Posterior cingulate gyrus (tissue), 11 donors: ENCODE data around the gene SLC52A1.
"Not testable (repeated sequence)": the region's sequence is repeated elsewhere in the genome, so short reads cannot be mapped to it uniquely, and the experiment has no call there.

Experiments
- DNase-seq, 10 donors: peaks; one replicate each; pipeline versions ENCODE4 v3.0.0 to v3.0.0-alpha.2; 2020 to 2021; ENCODE audit warnings: mixed read lengths in 3 of 10
- intact Hi-C: fragments of 100-400 bp; cut with DNase I; formaldehyde crosslinking; loops from one replicate; pipeline ENCODE4 v1.15.1; 2023

SLC52A1 gene

DNA sequence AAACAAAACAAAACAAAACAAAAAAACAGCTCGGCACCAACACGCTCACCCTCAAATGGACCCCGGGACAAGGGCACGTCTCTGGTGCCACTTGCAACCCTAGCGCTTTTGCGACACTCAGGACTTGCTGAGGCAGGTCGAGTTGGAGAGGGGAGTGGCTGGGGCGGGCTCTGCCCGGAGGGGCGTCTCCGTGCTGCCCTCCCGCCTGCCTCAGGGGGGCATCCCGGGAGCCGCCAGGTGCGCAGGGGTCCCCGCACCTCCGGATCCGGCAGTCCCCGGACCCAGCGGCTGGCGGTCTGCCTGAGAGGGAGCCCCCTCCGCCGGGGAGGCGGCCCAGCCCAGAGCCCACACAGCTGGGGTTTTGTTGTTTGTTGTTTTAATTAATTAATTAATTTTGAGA lies at the start of gene SLC52A1:
TSS of gene SLC52A1 (minus strand) at position 112 of the 400 bp plus-strand sequence. CDS start 820 bp downstream, outside the sequence.
- no peak for DNase-seq
- intact Hi-C loops, result no loop called here

DNA sequence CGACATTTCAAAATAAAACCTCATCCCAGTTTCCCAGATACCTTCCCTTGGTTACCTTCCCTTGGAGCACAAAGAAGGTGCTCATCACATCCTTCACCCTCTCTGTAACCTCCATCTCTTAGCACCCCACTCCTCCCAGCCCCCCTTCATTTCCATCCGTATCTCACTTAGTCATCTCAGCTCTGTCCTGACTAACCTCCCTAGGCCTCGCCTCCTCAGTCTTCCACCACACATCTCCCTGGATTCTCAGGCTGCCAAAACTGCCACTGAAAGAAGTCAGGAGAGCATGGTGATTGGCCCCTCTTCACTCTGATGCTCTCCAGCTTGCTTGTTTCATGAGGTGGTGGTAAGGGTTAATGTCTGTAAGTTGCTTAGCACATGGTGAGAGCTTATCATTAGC lies 45.4 kb upstream of the SLC52A1 start:
- DNase-seq, result no peak
- intact Hi-C loops, result no loop called here

DNA sequence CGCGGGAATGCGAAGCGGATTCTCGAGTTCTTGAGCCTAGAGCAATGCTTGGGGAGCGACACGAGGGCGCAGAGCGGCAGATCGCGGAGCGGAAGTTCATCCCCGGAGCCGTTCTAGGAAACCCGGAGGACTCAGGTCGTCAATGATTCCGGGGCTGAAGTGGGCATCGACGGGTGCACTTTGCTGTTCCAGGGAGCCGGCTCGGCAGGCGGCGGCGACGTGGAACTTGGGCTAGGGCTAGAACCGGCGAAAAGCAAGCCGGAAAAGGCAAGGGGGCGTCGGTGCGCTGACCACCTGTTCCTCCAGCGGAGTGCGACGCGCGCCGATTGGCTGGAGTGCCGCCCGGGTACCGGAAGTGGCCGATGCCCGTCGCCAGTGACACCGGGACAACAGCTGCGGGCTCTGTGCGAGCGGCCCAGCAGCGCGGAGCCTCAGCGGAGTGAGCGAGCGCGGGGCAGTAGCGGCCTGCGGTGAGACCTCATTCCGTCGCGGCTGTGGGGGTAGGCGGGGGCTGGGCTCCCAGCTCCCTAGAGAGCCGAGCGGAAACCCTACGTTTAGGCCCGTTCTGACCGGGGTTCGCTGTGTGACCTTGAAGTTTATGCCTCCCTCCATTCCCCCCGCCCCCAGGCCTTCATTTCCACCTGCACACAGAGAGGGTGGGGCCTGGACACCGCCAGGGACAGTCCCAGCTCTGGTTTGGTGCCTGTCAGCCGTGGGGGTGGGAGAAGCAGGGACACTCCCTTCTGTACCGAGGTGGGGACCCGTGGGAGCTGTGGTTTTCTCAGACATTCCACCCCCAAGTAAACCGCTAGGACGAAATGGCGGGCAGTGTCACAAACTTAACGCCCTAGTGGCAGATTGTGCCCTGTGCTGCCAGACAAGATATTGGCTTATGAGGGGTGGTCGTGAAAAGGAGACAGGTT lies 43.1 kb upstream of the SLC52A1 start, which contains the start of gene ZFP3:
TSS of gene ZFP3 (plus strand) at position 362 of the 923 bp plus-strand sequence. CDS start 13,038 bp downstream, outside the sequence.
- peak; percentile 80 to 97 (median 88) for DNase-seq
- intact Hi-C loops, result no loop called here

DNA sequence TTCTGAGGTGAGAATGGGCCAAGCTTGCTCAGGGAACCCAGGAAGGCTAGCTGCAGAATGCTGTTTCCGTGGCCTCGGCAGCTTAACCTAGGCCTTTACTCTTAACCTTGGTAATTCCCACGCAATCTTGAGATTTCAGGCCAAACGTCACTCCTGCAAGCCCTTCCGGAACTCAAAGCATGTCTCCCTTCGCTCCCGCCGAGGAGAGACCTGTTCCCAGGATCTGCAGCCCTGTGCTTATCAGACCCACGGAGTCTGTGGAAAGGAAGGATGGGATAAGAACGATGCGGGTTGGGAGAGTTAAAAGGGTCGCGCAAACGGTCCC lies 42.5 kb upstream of the SLC52A1 start:
- no peak for DNase-seq
- intact Hi-C loops, result no loop called here

DNA sequence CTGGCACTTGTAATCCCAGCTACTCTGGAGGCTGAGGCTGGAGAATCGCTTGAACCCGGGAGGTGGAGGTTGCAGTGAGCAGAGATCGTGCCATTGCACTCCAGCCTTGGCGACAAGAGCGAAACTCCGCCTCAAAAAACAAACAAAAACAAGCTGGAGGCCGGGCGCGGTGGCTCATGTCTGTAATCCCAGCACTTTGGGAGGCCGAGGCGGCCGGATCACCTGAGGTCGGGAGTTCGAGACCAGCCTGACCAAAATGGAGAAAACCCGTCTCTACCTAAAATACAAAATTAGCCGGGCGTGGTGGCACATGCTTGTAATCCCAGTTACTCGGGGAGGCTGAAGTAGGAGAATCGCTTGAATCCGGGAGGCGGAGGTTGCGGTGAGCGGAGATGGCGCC lies 42.0 kb upstream of the SLC52A1 start:
- DNase-seq, intact Hi-C loops: not testable (repeated sequence)

DNA sequence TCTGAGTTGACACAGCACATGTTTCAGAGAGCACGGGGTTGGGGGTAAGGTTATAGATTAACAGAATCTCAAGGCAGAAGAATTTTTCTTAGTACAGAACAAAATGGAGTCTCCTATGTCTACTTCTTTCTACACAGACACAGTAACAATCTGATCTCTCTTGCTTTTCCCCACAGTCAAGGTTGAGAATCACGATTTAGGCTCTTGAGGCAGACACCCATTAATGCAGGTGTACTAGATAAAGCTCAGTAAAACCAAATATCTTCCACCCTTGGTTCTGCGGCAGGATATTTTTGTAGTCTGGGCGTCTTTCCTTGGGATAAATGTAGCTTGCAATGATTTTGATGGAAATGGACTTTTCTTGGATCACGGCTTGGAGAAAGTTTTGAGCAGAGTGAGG lies 40.2 kb upstream of the SLC52A1 start:
- intact Hi-C loops, result not testable (repeated sequence)

DNA sequence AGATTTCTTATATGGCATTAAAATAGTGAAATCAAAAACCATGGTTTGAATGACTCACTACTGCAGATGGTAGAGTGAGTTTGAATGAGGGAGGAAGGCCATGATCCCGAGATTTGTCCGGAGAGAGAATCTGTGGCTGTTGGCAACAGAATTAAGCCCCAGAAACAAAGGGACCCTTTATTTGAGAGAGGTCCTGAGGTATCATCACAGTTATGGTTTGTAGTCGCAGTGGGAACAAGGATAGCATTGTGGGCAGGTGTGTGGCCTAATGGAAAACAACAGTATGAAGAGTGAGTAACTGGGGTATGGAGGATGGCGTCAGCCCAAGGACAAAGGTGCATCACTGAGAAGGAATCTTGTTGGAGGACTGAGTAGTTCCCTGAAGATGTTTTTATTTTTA lies 34.5 kb upstream of the SLC52A1 start:
- intact Hi-C loops, result no loop called here
- DNase-seq, result no peak

More for the DNA sequence above, 40.2 kb upstream of the SLC52A1 start:
- DNase-seq, result not testable (repeated sequence)

DNA sequence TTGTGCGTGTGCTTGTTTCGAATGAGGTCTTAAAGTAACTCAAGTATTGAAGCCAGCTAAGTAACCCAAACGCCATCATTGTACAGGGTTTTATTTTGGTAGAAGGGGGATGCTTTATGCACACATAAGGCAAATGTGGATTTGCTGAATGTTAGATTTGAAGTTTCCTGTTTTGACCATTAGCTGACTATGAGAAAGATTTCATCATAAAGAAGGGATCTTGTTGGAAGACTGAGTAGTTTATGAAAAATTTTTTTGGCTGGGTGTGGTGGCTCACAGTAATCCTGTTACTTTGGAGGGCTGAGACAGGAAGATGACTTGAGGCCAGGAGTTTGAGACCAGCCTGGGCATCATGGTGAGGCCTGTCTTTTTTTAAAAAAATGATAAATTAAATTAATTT lies 33.0 kb upstream of the SLC52A1 start:
- DNase-seq, result no peak
- intact Hi-C loops, result no loop called here

DNA sequence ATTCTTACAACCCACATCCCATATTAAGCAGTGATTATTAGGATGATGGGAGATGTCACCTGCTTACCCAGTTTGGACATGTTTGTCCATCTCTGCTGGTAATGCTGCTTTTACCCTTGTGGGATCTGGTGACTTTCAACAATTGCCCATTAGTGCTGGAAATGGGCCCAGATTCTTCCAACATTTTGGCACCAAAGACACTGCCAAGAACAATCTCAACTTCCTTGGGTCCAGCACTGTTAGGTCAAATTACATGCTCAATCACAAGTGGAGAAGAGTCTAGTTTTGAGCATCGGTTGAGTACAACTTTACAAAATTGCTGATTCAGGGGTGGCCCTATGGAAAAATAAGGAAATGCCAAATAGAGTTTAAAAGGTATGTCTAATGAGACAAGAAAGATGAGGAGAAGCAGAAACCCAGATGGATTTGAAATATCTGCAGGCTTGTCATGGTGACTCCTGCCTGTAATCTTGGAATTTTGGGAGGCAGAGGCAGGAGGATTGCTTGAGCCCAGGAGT lies 30.1 kb upstream of the SLC52A1 start:
- intact Hi-C loops, result no loop called here
- DNase-seq, result no peak

DNA sequence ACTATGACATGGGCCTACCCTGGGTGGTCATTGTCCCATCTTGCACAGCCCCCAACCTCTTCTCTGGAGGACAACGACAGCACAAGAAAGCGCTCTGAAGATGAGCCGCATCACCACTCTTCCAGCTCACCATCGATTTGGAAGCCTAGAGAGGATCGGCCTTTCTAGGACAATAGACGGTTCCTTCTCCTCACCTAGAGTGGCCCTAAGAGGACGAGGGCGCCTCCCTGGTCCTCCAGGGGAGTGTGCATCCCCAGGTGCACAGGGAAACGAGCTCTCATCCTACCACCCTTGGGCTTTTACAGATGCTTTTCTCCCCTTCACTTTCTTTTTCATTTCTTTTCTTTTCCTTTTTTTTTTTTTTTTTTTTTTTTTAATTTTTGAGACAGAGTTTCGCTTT lies 20.3 kb upstream of the SLC52A1 start:
- peak in 2 of 10 donors; percentile 14 to 52 for DNase-seq
- intact Hi-C loops, result no loop called here

DNA sequence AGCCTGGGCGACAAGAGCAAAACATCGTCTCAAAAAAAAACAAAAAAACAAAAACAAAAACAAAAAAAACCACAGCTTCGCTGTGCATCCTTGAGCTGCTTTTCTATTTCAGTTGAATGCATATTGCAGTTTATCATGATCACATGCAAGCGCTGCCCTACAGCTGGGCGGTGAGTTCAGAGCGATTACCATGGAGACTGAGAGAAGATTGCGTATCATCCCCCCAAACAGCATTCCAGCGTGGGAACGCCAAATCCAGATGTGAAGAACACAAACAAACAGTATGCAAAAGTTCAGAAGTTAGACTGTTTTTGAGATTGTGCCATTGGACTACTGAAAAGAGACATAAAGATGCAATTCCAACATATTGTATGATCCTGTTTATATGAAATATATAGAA lies 15.1 kb upstream of the SLC52A1 start:
- intact Hi-C loops, result no loop called here
- DNase-seq, result no peak

DNA sequence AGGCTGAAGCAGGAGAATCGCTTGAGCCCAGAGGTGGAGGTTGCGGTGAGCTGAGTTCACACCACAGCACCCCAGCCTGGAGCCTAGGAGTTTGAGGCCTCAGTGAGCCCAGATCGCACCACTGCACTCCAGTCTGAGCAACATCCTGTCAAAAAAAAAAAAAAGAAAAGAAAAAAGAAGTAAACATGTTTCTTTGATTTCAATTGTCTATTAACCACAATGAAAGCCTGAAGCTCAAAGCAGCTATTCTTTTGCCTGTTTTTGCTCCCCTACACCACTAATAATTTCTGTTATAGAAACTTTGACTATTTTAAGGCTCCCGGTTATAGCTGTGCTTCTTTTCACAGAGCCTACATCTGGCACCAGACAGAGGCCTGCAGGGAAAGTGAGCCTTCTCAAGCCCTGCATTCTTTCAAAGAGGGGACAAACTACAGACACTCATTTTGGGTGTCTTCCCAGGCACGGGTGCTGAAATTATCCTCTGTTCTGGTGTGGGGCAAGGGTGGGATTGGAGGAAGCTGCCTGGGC lies 14.2 kb upstream of the SLC52A1 start:
- intact Hi-C loops, result no loop called here
- DNase-seq, result no peak

DNA sequence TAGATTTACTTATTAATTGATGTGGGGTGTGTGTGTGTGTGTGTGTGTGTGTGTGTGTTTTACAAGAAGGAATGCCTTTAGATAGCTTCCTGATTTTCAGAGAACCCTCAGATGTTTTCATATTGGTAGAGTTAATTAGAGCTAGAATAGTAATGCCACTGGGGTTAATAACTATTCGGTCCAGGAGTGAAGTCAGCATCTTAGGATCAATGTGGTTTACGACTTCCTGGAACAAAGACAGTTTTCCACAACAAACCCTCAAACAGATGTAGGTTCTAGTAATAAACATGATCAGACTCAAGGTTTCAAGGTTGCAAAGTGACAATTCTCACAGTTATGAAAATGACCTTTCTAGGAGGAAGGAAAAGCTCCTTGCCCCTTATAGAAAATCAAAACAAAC lies 12.2 kb upstream of the SLC52A1 start:
- no peak for DNase-seq
- intact Hi-C loops, result no loop called here

DNA sequence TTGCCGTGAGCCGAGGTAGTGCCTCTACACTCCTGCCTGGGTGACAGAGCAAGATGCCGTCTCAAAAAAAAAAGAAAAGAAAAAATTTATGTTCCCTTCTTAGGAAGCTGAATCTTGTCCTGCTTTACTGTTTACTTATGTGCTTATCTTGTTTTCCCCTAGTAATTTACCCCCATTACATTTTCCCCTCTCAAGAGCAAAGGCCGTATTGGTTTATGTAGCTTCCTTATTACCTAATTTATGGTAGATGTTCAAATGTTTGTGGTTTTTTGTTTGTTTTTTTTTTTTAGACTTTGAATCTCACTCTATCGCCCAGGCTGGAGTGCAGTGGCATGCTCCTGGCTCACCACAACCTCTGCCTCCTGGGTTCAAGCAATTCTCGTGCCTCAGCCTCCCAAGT lies 10.3 kb upstream of the SLC52A1 start:
- no peak for DNase-seq
- intact Hi-C loops, result no loop called here

DNA sequence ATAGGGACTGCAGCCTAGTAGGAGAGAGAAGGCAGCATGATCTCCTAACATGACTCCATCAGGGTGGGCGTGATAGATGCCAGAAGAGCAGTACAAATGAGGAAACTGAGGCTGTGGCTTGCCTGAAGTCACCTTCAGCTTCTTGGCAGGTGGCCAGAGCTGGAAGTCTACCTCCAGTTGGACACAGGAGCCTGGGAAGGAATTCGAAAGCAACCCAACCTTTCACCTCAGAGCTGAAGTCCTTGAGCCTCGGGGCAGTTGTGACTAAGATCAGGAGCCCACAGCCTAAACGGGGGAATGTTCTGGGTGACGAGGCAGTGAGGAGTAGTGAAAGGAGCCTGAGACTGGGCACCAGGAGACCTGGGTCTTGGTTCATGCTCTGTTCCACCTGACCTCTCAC lies 9.4 kb upstream of the SLC52A1 start:
- DNase-seq, result no peak
- intact Hi-C loops, result no loop called here

DNA sequence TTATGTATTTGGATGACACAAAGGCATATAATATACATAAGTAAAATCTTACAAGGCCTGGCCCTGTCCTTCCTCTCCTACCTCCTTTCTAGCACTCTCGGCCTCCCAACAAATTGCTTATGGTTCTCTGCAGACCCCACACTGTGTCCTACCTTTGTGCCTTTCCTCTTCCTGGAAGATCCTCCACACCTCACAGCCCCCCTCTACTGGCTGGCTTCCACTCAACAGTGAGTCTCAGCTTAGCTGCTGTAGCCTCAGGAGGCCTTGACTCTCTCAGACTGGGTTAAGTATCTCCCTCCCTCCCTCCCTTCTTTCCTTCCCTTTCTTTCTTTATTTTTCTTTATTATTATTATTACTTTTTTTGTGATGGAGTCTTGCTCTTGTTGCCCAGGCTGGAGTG lies 8.3 kb upstream of the SLC52A1 start:
- no peak for DNase-seq
- intact Hi-C loops, result no loop called here

DNA sequence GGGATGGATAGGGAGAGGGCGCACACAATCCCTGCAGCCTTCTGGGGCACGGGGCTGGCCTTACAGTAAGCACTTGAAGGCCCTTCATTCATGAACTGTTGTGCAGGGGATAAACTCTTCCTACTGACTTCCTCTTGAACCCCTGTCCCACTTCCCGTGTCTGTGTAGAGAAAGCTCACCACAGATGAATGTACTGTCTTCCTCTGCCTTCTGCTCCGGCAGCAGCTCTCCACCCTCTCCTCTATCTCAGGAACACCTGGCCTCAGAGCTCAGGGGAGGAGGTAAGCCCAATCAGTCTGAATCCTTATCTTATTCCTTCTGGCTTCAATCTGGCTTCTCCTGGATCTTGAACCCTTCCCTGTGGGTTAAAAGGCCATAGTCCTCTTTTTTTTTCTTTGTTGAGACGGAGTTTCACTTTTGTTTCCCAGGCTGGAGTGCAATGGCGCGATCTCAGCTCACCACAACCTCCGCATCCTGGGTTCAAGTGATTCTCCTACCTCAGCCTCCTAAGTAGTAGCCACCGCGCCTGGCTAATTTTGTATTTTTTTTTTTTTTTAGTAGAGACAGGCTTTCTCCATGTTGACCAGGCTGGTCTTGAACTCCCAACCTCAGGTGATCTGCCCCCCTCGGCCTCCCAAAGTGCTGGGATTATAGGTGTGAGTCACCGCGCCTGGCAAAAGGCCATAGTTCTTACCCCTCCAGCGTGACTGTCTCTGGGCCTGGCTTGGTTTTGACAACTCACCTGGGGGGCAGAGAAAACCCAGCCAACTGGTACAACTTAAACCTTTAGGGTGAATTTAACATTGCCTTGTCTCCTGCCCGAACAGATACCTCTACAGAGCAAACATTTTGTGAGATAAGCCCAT lies 7.2 kb upstream of the SLC52A1 start:
- no peak for DNase-seq
- intact Hi-C loops, result no loop called here

DNA sequence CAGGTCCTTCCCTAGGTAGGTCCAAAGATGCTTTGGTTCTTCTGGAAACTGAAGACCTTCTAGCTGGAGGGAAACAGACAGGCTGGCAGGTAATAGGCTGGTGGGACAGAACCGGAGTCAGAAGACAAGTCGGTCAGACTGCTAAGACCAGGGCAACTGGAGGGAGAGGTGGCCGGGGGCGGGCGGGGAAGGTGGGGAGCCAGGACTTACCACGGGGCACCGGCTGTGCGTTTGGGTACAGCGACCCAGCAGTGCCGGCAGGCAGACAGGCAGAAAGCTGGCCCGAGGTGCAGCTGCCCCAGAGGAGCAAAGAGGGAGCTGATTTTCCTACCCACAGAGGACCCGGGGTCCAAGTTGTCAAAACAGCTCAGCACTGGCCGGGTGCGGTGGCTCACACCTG lies 575 bp downstream of the SLC52A1 start:
- intact Hi-C loops, result no loop called here
- no peak for DNase-seq

DNA sequence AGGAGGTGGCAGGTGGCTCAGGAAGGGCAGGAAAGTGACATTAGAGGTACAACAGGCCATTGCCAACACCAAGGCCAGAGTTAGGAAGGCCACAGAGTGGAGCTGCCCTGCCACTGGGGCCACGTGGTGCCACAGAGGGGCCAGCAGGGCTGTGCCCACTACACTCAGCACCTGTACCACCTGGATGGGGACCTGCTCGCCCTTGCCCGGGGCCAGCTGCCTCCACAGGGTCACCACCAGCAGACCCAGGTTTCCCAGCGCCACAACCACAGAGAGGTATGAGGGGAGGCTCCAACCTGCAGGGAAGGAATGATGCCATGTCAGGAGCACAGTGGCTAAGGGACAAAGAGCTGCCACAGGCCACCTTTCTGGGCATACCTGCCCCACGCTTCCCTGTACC lies 1.2 kb downstream of the SLC52A1 start:
- intact Hi-C loops, result no loop called here
- DNase-seq, result no peak

DNA sequence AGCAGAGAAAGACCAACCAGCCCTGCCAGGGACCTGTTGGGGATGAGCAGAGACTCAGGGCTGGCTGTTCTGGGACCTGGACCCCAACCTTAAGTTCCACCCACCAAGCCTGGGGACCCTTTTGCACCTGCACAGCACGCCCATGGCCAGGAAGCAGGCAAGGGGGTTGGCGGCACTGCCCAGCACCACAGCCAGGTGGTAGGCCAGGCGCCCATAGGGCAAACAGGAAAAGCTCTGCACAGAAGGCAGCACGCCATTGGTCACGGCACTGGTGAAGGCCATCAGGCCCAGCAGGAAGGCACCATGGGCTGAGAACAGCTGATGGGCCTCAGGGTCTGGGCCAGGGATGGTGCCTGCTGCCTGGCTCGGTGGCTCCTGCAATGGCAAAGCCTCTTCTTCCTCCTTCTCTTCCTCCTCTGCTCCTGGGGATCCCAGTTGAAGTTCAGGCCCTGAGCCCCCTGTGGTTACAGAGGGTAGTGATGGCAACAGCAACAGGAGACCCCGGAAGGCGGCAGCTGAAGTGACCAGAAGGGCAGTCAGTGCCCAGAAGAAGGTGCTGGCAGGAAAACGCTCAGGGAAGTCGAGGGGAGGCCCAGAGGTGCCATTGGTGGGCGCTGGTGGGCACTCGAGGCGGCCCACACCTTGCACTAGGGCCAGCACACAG lies 1.7 kb downstream of the SLC52A1 start:
- no peak for DNase-seq
- intact Hi-C loops, result no loop called here

DNA sequence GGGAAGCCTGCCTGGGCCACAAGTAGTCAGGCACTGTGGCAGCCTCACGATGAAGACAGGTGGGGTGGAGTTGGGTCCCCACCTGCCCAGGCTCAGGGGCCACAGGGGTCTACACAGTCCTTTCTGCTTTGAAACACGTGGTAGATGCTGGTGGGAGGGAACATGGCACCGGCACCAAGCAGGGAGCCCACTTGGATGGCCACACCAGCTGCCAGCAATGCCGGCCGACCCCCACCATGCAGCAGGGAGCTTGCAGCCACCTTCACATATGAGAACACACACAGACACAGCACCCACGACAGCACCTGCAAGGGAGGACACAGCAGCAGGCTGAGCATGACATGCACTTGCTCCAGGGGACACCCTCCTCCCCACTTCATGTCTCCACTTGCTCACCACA lies 2.4 kb downstream of the SLC52A1 start:
- intact Hi-C loops, result no loop called here

More for the DNA sequence above, 2.4 kb downstream of the SLC52A1 start:
- no peak for DNase-seq
